NCI-H446 treated with DMSO at 0.1 percent for 48 hours (cell line): ENCODE measurements around the gene FERMT1.
"Not testable (repeated sequence)": the region's sequence is repeated elsewhere in the genome, so short reads cannot be mapped to it uniquely, and the experiment has no call there.

Experiments used
- DNase-seq: peaks from one replicate; lab custom pipeline; 2025; lab: John Stamatoyannopoulos, UW

The FERMT1 gene

GRCh38 chr20:6040958-6041807 lies 81.6 kb downstream of the FERMT1 start:
- DNase-seq: no peak

- no peak for DNase-seq
Observed at GRCh38 chr20:6040540-6040939, 82.3 kb downstream of the FERMT1 start.

GRCh38 chr20:6039766-6040165 lies 83.1 kb downstream of the FERMT1 start:
- DNase-seq: no peak

GRCh38 chr20:6038256-6038655 lies 84.6 kb downstream of the FERMT1 start:
- DNase-seq: no peak

- no peak for DNase-seq
Observed at GRCh38 chr20:6037082-6037481, 85.7 kb downstream of the FERMT1 start.

- no peak for DNase-seq
Observed at GRCh38 chr20:6036213-6036612, 86.6 kb downstream of the FERMT1 start.

- no peak for DNase-seq
Observed at GRCh38 chr20:6034134-6034969, 88.5 kb downstream of the FERMT1 start.

- DNase-seq: not testable (repeated sequence)
Observed at GRCh38 chr20:6032907-6033306, 89.9 kb downstream of the FERMT1 start.

- DNase-seq: no peak
Observed at GRCh38 chr20:6030453-6031080, 92.3 kb downstream of the FERMT1 start.

GRCh38 chr20:6029538-6029937 lies 93.3 kb downstream of the FERMT1 start:
- no peak for DNase-seq

GRCh38 chr20:6028818-6029217 lies 94.0 kb downstream of the FERMT1 start:
- no peak for DNase-seq

GRCh38 chr20:6026051-6026450 lies 96.8 kb downstream of the FERMT1 start:
- no peak for DNase-seq
